ENCODE results near the gene BNC2. TPM values are rescaled to one million over a fixed set of nuclear protein-coding genes. Genes with fewer than 3 reads are reported as not detected.

BNC2 gene
- total and polyA plus RNA-seq, 2 of the 13 experiments (the other 11 are each of a cell fraction or from before 2014, with no cell fraction given), result not detected

- peaks cover 0 to 7% of the 10 kb centered on the region in 2 experiments; a peak in 2 of 5 replicates for H3K27me3 ChIP-seq (ENCODE audit: control insufficient read depth in 1 of 2, insufficient read depth in 2 of 2, low read length in 2 of 2)
- H3K27ac ChIP-seq (ENCODE audit: extremely low read length, insufficient read depth, low read length), result no peak overlapping the region
- H3K9ac ChIP-seq (ENCODE audit: insufficient read depth, low read depth, low read length), result no peak overlapping the region
- no peaks in the 10 kb centered on the region for H3K36me3 ChIP-seq (replicated peaks in 1 of 2; ENCODE audit: control insufficient read depth in 1 of 2, insufficient read depth in 2 of 2, low read length in 2 of 2)
- no peak overlapping the region for H3K4me2 ChIP-seq (ENCODE audit: low read depth, low read length)
- no TSS peak for BruUV-seq (replicated peaks)
- in situ Hi-C loops (cut with HindIII; ENCODE audit: extremely low pct_ligation_motif_present, low pct_unique_long_range_greater_than_20kb), result no loop called here
- ATAC-seq (no peak), FAIRE-seq (no peak), DNase-seq (ENCODE audit: low spot score) (no peak)
- no peaks in the 10 kb centered on the region for H3K79me2 ChIP-seq (ENCODE audit: insufficient read depth, low read length)
- POLR2A ChIA-PET, result no interaction called here
- CTCF ChIA-PET (ENCODE audit: low intra/inter-chr PET ratio, low total read pairs), result no interaction called here
- no peak overlapping the region for H2AFZ ChIP-seq (ENCODE audit: low read length)
- H3K9me3 ChIP-seq (ENCODE audit: low read length), result no peaks in the 10 kb centered on the region
- H4K20me1 ChIP-seq (ENCODE audit: insufficient read depth, low read length), result no peaks in the 10 kb centered on the region
- WGBS (ENCODE audit: low lambda C conversion rate), result 17% methylated on average over 2 of the region's 2 CpGs
- no peaks in the 10 kb centered on the region for H3K4me1 ChIP-seq (ENCODE audit: insufficient read depth, low read length)
- intact Hi-C loops (cut with micrococcal nuclease; ENCODE audit: unreplicated experiment), result no loop called here
- no peak overlapping the region for H3K4me3 ChIP-seq (replicated peaks in 1 of 3; ENCODE audit: insufficient read depth in 1 of 3, low read depth in 2 of 3, low read length in 3 of 3)
- TF ChIP-seq ZNF777 (CRISPR knock-in tag; IDR thresholded peaks at IDR 0.05) (no peak), ZNF30 (CRISPR knock-in tag; IDR thresholded peaks at IDR 0.05) (no peak), PTBP1 (IDR thresholded peaks at IDR 0.05; ENCODE audit: low read depth, low read length, poor library complexity, severe bottlenecking) (no peak), XRCC5 (optimal IDR thresholded peaks at IDR 0.05; ENCODE audit: low read length) (no peak), ZHX2 (IDR thresholded peaks at IDR 0.05; ENCODE audit: low read depth) (no peak), ZHX2 (CRISPR knock-in tag; IDR thresholded peaks at IDR 0.05; ENCODE audit: borderline replicate concordance) (no peak), ZFP36L2 (CRISPR knock-in tag; IDR thresholded peaks at IDR 0.05) (no peak), PBX2 (CRISPR knock-in tag; IDR thresholded peaks at IDR 0.05) (no peak), CERS6 (CRISPR knock-in tag; IDR thresholded peaks at IDR 0.05) (no peak), SUZ12 (IDR thresholded peaks at IDR 0.05; ENCODE audit: low read depth, low read length) (no peak), HNF4A (CRISPR knock-in tag; IDR thresholded peaks at IDR 0.05) (no peak), MIXL1 (CRISPR knock-in tag; IDR thresholded peaks at IDR 0.05) (no peak), ZNF33B (CRISPR knock-in tag; IDR thresholded peaks at IDR 0.05) (no peak), MXD4 (CRISPR knock-in tag; IDR thresholded peaks at IDR 0.05) (no peak), BRCA1 (CRISPR knock-in tag; IDR thresholded peaks at IDR 0.05) (no peak), SIX1 (CRISPR knock-in tag; IDR thresholded peaks at IDR 0.05; ENCODE audit: borderline replicate concordance) (no peak), CEBPG (CRISPR knock-in tag; IDR thresholded peaks at IDR 0.05) (no peak), ZSCAN12 (CRISPR knock-in tag; IDR thresholded peaks at IDR 0.05) (no peak), ZNF446 (CRISPR knock-in tag; IDR thresholded peaks at IDR 0.05) (no peak)
Observed at GRCh38 chr9:16823906-16824305, 46.6 kb downstream of the BNC2 start.
